SK-N-SH (cell line): ENCODE data around the gene WDR48. TPM values are rescaled to one million over a fixed set of nuclear protein-coding genes. Genes with fewer than 3 reads are reported as not detected.

Experiments
- CTCF ChIA-PET: fragments of 300-600, 350-600 bp; formaldehyde crosslinking; extraction: SDS; loops from one replicate; lab custom pipeline; 2021; lab: Yijun Ruan, JAX
- POLR2A ChIA-PET: fragments of 350-600 bp; sonication (Branson Sonifier 250); formaldehyde crosslinking; extraction: SDS; loops from one replicate; lab custom pipeline; 2020; ENCODE audit warnings: antibody characterized with exemption, inconsistent platforms; lab: Yijun Ruan, JAX
- DNase-seq: peaks from one replicate; pipeline ENCODE4 v3.0.0; 2012
- H2AFZ ChIP-seq: fragments of 200-600 bp; sonication (generic); 2 replicates; pipeline ENCODE4 v1.8.1; 2016; ENCODE audit warnings: antibody characterized with exemption, mild to moderate bottlenecking, low read depth
- H3F3A ChIP-seq: fragments of 200-600 bp; sonication (generic); replicated peaks from 2 replicates; pipeline ENCODE3; 2016; ENCODE audit warnings: antibody characterized with exemption, mild to moderate bottlenecking; ENCODE audit not compliant: insufficient read depth
- H3K27ac ChIP-seq, 2 experiments: fragments of 200-500 bp in 1 of 2; fragments of 200-600 bp in 1 of 2; sonication (Bioruptor generic) in 1 of 2; sonication (generic), shearing (Covaris generic) in 1 of 2; 2 replicates each; pipeline versions ENCODE4 v1.5.1 to v1.6.1; 2014 to 2016; ENCODE audit warnings: low read depth in 2 of 2, inconsistent platforms in 1 of 2, low read length in 1 of 2, mild to moderate bottlenecking in 1 of 2, mixed read lengths in 1 of 2
- H3K27me3 ChIP-seq: fragments of 200-600 bp; sonication (generic), shearing (Covaris generic); 2 replicates; pipeline ENCODE4 v1.6.1; 2016; ENCODE audit warnings: mixed run types; ENCODE audit not compliant: insufficient read depth
- H3K36me3 ChIP-seq, 2 experiments: fragments of 200-500 bp in 1 of 2; fragments of 200-600 bp in 1 of 2; sonication (Bioruptor generic) in 1 of 2; sonication (generic) in 1 of 2; replicated peaks in 1 of 2; 2 replicates each; pipeline versions ENCODE3 to v1.5.1; 2014 to 2016; ENCODE audit warnings: low read length in 1 of 2, mild to moderate bottlenecking in 1 of 2; ENCODE audit not compliant: insufficient read depth in 2 of 2, control insufficient read depth in 1 of 2
- H3K4me1 ChIP-seq, 2 experiments: fragments of 200-500 bp in 1 of 2; fragments of 200-600 bp in 1 of 2; sonication (Bioruptor generic) in 1 of 2; sonication (generic), shearing (Covaris generic) in 1 of 2; 2 replicates each; pipeline versions ENCODE4 v1.5.1 to v1.6.1; 2014 to 2016; ENCODE audit warnings: low read depth in 1 of 2, low read length in 1 of 2, mixed run types in 1 of 2; ENCODE audit not compliant: insufficient read depth in 2 of 2, control insufficient read depth in 1 of 2
- H3K4me2 ChIP-seq: fragments of 200-600 bp; sonication (generic), shearing (Covaris generic); 2 replicates; pipeline ENCODE4 v1.6.1; 2017; ENCODE audit warnings: mixed run types
- H3K4me3 ChIP-seq, 2 experiments: fragments of 200-500 bp in 1 of 2; fragments of 200-600 bp in 1 of 2; sonication (Bioruptor generic) in 1 of 2; sonication (generic), shearing (Covaris generic) in 1 of 2; 2 replicates each; pipeline versions ENCODE4 v1.5.1 to v1.8.1; 2014 to 2016; ENCODE audit warnings: low read depth in 2 of 2, inconsistent platforms in 1 of 2, low read length in 1 of 2, mild to moderate bottlenecking in 1 of 2, mixed read lengths in 1 of 2, moderate library complexity in 1 of 2
- H3K79me2 ChIP-seq: fragments of 200-600 bp; sonication (generic); 2 replicates; pipeline ENCODE4 v1.8.1; 2017; ENCODE audit warnings: mild to moderate bottlenecking; ENCODE audit not compliant: insufficient read depth
- H3K9ac ChIP-seq: fragments of 200-600 bp; sonication (generic); 2 replicates; pipeline ENCODE4 v1.6.1; 2017; ENCODE audit warnings: mixed run types
- H3K9me2 ChIP-seq: fragments of 200-600 bp; sonication (generic); 2 replicates; pipeline ENCODE4 v1.6.1; 2017; ENCODE audit warnings: mixed run types
- H3K9me3 ChIP-seq: fragments of 200-600 bp; sonication (generic); 2 replicates; pipeline ENCODE4 v1.6.1; 2017; ENCODE audit warnings: mixed run types, mild to moderate bottlenecking, moderate library complexity
- H4K20me1 ChIP-seq: fragments of 200-600 bp; sonication (generic); 2 replicates; pipeline ENCODE4 v1.6.1; 2017; ENCODE audit warnings: mild to moderate bottlenecking, mixed run types; ENCODE audit not compliant: insufficient read depth
- CHD2 ChIP-seq: fragments of 150-350 bp; IDR thresholded peaks from 2 replicates; pipeline ENCODE4 v1.6.1; 2018; ENCODE audit warnings: low read length; ENCODE audit not compliant: partially characterized antibody
- EP300 ChIP-seq, 2 experiments: IDR thresholded peaks; 2 replicates each; pipeline versions ENCODE4 v1.4.0 to v1.6.1; 2012; ENCODE audit warnings: borderline replicate concordance in 1 of 2, low read depth in 1 of 2, low read length in 1 of 2
- FOSL2 ChIP-seq: IDR thresholded peaks from 2 replicates; pipeline ENCODE4 v1.4.0; 2012; ENCODE audit warnings: low read depth, mild to moderate bottlenecking, moderate library complexity, borderline replicate concordance
- FOXM1 ChIP-seq: IDR thresholded peaks from 2 replicates; pipeline ENCODE4 v1.4.0; 2012; ENCODE audit warnings: low read depth, mild to moderate bottlenecking
- IRF3 ChIP-seq: fragments of 150-350 bp; IDR thresholded peaks from 2 replicates; pipeline ENCODE4 v1.6.1; 2016; ENCODE audit warnings: mild to moderate bottlenecking, low read depth, low read length
- MXI1 ChIP-seq: IDR thresholded peaks from 2 replicates; pipeline ENCODE4 v1.6.1; 2012; ENCODE audit warnings: mild to moderate bottlenecking, low read depth, low read length, improper control_type of control experiment
- POLR2AphosphoS5 ChIP-seq: IDR thresholded peaks from 2 replicates; pipeline ENCODE4 v1.6.1; 2012; ENCODE audit warnings: low read depth, low read length
- RAD21 ChIP-seq: IDR thresholded peaks from 2 replicates; pipeline ENCODE4 v1.6.1; 2012; ENCODE audit warnings: mild to moderate bottlenecking, low read length
- RCOR1 ChIP-seq: fragments of 150-350 bp; IDR thresholded peaks from 2 replicates; pipeline ENCODE4 v1.6.1; 2017; ENCODE audit warnings: antibody characterized with exemption, low read length
- RFX5 ChIP-seq: IDR thresholded peaks from 2 replicates; pipeline ENCODE4 v1.6.1; 2012; ENCODE audit warnings: mild to moderate bottlenecking, improper control_type of control experiment, low read length
- SIN3A ChIP-seq: IDR thresholded peaks from 2 replicates; pipeline ENCODE4 v1.6.1; 2012; ENCODE audit warnings: low read depth, mild to moderate bottlenecking, low read length, moderate library complexity, borderline replicate concordance
- TAF1 ChIP-seq: IDR thresholded peaks from 2 replicates; pipeline ENCODE4 v1.6.1; 2012; ENCODE audit warnings: low read depth, mild to moderate bottlenecking, low read length, moderate library complexity, borderline replicate concordance
- TCF12 ChIP-seq: IDR thresholded peaks from 2 replicates; pipeline ENCODE4 v1.4.0; 2012
- TEAD4 ChIP-seq: IDR thresholded peaks from 2 replicates; pipeline ENCODE4 v1.4.0; 2012; ENCODE audit warnings: mild to moderate bottlenecking, borderline replicate concordance; ENCODE audit not compliant: insufficient read depth
- YY1 ChIP-seq: IDR thresholded peaks from 2 replicates; pipeline ENCODE4 v1.4.0; 2012; ENCODE audit warnings: low read depth, mild to moderate bottlenecking
- WGBS: methylation state at CpG from one replicate; pipeline ENCODE4 v1.1.6; 2017; ENCODE audit warnings: low lambda C conversion rate; 5-methylcytosine and 5-hydroxymethylcytosine counted together
- polyA plus RNA-seq, 3 experiments: library from polyadenylated mRNA; depleted of rRNA; stranded (reverse); fragments of >200 nt; gene quantifications; 2 replicates each; pipeline ENCODE4 v1.2.3, GENCODE V29; 2012
- TF ChIP-seq, protein P1 (sequence below): fragments of 150-350 bp; IDR thresholded peaks from 2 replicates; pipeline ENCODE4 v1.6.1; 2017; ENCODE audit warnings: antibody characterized with exemption, low read length, low read depth, borderline replicate concordance
- TF ChIP-seq, protein P2 (sequence below): fragments of 200-600 bp; sonication (generic); IDR thresholded peaks from 2 replicates; pipeline ENCODE4 v1.6.1; 2017; ENCODE audit warnings: antibody characterized with exemption, mild to moderate bottlenecking, moderate library complexity
- TF ChIP-seq, protein P3 (sequence below): IDR thresholded peaks from 2 replicates; pipeline ENCODE4 v1.4.0; 2012; ENCODE audit warnings: low read depth, borderline replicate concordance

WDR48 gene
- polyA plus RNA-seq, 1 of the 3 experiments (the other 2 are of a cell fraction), result 12.1 TPM

DNA sequence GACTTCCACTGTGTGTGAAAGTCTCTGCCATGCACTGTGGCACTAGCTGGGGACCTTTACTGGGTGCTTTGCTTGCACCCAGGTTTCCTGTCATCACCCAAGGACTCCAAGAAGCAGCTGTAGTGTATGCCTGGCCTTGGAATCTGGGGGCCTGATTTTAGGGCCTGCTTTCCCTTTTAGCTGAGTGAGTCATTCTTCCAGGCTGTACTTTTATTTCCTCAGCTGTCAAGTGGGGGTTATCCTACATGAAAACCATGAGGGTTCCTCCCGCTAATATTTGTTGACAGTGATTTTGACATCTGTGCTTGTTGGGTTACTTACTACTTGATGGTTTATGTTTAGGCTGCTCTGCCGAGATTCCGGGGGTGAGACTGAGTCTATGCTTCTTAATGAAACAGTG, 37.1 kb downstream of the WDR48 start:
- peaks cover 64 to 76% of the 10 kb centered on the region in 2 experiments for H3K36me3 ChIP-seq
- H3K27me3 ChIP-seq, result no peaks in the 10 kb centered on the region
- no peak for DNase-seq
- H3F3A ChIP-seq, result no peaks in the 10 kb centered on the region
- no peak overlapping the region for H3K9ac ChIP-seq
- H3K4me1 ChIP-seq, result no peaks in the 10 kb centered on the region
- no peaks in the 10 kb centered on the region for H4K20me1 ChIP-seq
- no peaks in the 10 kb centered on the region for H3K79me2 ChIP-seq
- no peak for TF ChIP-seq RCOR1
- no peak for TF ChIP-seq RAD21
- TF ChIP-seq, protein P1, sequence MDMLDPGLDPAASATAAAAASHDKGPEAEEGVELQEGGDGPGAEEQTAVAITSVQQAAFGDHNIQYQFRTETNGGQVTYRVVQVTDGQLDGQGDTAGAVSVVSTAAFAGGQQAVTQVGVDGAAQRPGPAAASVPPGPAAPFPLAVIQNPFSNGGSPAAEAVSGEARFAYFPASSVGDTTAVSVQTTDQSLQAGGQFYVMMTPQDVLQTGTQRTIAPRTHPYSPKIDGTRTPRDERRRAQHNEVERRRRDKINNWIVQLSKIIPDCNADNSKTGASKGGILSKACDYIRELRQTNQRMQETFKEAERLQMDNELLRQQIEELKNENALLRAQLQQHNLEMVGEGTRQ, result no peak
- TF ChIP-seq POLR2AphosphoS5, result no peak
- no peak for TF ChIP-seq CHD2
- TF ChIP-seq, all 33 proteins: peak for 0
- ChIA-PET POLR2A (no interaction called here), CTCF (interaction anchor here (1.1 to 2.3 kb wide), 2 partner anchors 59 to 199 kb away, joined by 3 to 14 read pairs; no protein-coding TSS in a partner anchor)
- no peak overlapping the region for H3K4me3 ChIP-seq
- H3K27ac ChIP-seq, result no peak overlapping the region; a peak in 1 of 4 replicates
- no peaks in the 10 kb centered on the region for H3K9me3 ChIP-seq
- H3K4me2 ChIP-seq, result no peak overlapping the region
- no peaks in the 10 kb centered on the region for H3K9me2 ChIP-seq
- 83% methylated on average over 3 of the region's 3 CpGs for WGBS
- no peak overlapping the region for H2AFZ ChIP-seq

DNA sequence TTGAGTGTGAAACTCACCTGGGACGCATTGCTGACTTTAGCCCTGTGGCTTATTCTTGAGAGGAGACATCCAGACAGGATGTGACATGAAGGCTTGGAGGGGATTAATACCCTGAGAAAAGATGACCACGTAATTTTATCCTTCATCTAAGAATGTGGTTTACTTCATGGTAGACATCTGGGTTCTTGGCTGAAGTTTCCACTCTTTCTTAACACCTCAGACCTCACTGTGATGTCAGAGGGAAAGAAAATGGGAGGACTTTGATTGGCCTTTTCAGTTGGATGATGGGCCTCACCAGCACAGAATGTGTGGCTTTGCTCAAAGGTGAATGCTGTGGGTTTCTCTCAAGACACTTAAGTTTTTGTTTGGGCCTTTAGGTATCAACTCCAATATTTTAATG, 39.1 kb downstream of the WDR48 start:
- Histone ChIP-seq H3K9me2 (no peaks in the 10 kb centered on the region), H3K27ac (no peak overlapping the region), H3F3A (no peaks in the 10 kb centered on the region), H3K79me2 (no peaks in the 10 kb centered on the region), H3K4me2 (no peak overlapping the region), H2AFZ (no peak overlapping the region), H3K9me3 (no peaks in the 10 kb centered on the region), H3K27me3 (no peaks in the 10 kb centered on the region), H3K9ac (no peak overlapping the region), H3K4me3 (no peak overlapping the region), H4K20me1 (no peaks in the 10 kb centered on the region), H3K36me3 (peaks cover 58 to 82% of the 10 kb centered on the region in 2 experiments), H3K4me1 (no peaks in the 10 kb centered on the region)
- no peak for DNase-seq
- WGBS, result 93% methylated on average over 2 of the region's 2 CpGs
- CTCF ChIA-PET, result interaction anchor here (2.2 kb wide), 1 partner anchor 197 kb away, joined by 5 read pairs; no protein-coding TSS in a partner anchor
- POLR2A ChIA-PET, result no interaction called here
- TF ChIP-seq TAF1, result no peak
- no peak for TF ChIP-seq SIN3A
- TF ChIP-seq FOSL2, result no peak
- TF ChIP-seq EP300 (IDR thresholded peaks at IDR 0.05; ENCODE audit: borderline replicate concordance in 1 of 2, low read depth in 1 of 2, low read length in 1 of 2), result no peak
- no peak for TF ChIP-seq TEAD4
- no peak for TF ChIP-seq RFX5
- no peak for TF ChIP-seq TCF12
- TF ChIP-seq MXI1, result no peak
- TF ChIP-seq POLR2AphosphoS5, result no peak
- TF ChIP-seq, protein P1, result no peak
- TF ChIP-seq FOXM1, result no peak
- TF ChIP-seq YY1, result no peak
- TF ChIP-seq, protein P2, sequence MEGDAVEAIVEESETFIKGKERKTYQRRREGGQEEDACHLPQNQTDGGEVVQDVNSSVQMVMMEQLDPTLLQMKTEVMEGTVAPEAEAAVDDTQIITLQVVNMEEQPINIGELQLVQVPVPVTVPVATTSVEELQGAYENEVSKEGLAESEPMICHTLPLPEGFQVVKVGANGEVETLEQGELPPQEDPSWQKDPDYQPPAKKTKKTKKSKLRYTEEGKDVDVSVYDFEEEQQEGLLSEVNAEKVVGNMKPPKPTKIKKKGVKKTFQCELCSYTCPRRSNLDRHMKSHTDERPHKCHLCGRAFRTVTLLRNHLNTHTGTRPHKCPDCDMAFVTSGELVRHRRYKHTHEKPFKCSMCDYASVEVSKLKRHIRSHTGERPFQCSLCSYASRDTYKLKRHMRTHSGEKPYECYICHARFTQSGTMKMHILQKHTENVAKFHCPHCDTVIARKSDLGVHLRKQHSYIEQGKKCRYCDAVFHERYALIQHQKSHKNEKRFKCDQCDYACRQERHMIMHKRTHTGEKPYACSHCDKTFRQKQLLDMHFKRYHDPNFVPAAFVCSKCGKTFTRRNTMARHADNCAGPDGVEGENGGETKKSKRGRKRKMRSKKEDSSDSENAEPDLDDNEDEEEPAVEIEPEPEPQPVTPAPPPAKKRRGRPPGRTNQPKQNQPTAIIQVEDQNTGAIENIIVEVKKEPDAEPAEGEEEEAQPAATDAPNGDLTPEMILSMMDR, result no peak
- TF ChIP-seq IRF3, result no peak
- TF ChIP-seq, protein P3, sequence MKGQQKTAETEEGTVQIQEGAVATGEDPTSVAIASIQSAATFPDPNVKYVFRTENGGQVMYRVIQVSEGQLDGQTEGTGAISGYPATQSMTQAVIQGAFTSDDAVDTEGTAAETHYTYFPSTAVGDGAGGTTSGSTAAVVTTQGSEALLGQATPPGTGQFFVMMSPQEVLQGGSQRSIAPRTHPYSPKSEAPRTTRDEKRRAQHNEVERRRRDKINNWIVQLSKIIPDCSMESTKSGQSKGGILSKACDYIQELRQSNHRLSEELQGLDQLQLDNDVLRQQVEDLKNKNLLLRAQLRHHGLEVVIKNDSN, result no peak
- no peak for TF ChIP-seq RAD21
